Esophagus muscularis mucosa (tissue), 3 donors: ENCODE results near the gene CPEB2.

ENCODE experiments used
- CTCF ChIP-seq, 3 experiments: fragments of 200-600 bp in 2 of 3; fragments of 450-650 bp in 1 of 3; sonication (generic) in 2 of 3; IDR thresholded peaks; one replicate each; pipeline ENCODE4 v1.5.1; 2017 to 2019; ENCODE audit warnings: antibody characterized with exemption in 3 of 3, mild to moderate bottlenecking in 2 of 3, moderate library complexity in 1 of 3
- POLR2A ChIP-seq: fragments of 450-650 bp; IDR thresholded peaks from one replicate; pipeline ENCODE4 v1.6.1; 2017; ENCODE audit warnings: antibody characterized with exemption, moderate library complexity, mild to moderate bottlenecking, low read depth
- POLR2AphosphoS5 ChIP-seq, 2 donors: sonication (generic); formaldehyde crosslinking; IDR thresholded peaks; one replicate each; pipeline ENCODE4 v1.6.1; 2017; ENCODE audit warnings: antibody characterized with exemption in 2 of 2

GRCh38 chr4:15010038-15010585 is 7.8 kb downstream of the CPEB2 start:
- TF ChIP-seq POLR2A = no peak
- TF ChIP-seq CTCF (IDR thresholded peaks at IDR 0.05) = no peak
- no peak for TF ChIP-seq POLR2AphosphoS5 (IDR thresholded peaks at IDR 0.05)
